SK-N-SH (cell line): ENCODE results near the gene ADPRHL1. TPM values are rescaled to one million over a fixed set of nuclear protein-coding genes. Genes with fewer than 3 reads are reported as not detected.

Experiments used
- CTCF ChIA-PET: fragments of 300-600, 350-600 bp; formaldehyde crosslinking; extraction: SDS; loops from one replicate; lab custom pipeline; 2021; lab: Yijun Ruan, JAX
- POLR2A ChIA-PET: fragments of 350-600 bp; sonication (Branson Sonifier 250); formaldehyde crosslinking; extraction: SDS; loops from one replicate; lab custom pipeline; 2020; ENCODE audit warnings: antibody characterized with exemption, inconsistent platforms; lab: Yijun Ruan, JAX
- DNase-seq: peaks from one replicate; pipeline ENCODE4 v3.0.0; 2012
- H2AFZ ChIP-seq: fragments of 200-600 bp; sonication (generic); 2 replicates; pipeline ENCODE4 v1.8.1; 2016; ENCODE audit warnings: antibody characterized with exemption, mild to moderate bottlenecking, low read depth
- H3F3A ChIP-seq: fragments of 200-600 bp; sonication (generic); replicated peaks from 2 replicates; pipeline ENCODE3; 2016; ENCODE audit warnings: antibody characterized with exemption, mild to moderate bottlenecking; ENCODE audit not compliant: insufficient read depth
- H3K27ac ChIP-seq, 2 experiments: fragments of 200-500 bp in 1 of 2; fragments of 200-600 bp in 1 of 2; sonication (Bioruptor generic) in 1 of 2; sonication (generic), shearing (Covaris generic) in 1 of 2; 2 replicates each; pipeline versions ENCODE4 v1.5.1 to v1.6.1; 2014 to 2016; ENCODE audit warnings: low read depth in 2 of 2, inconsistent platforms in 1 of 2, low read length in 1 of 2, mild to moderate bottlenecking in 1 of 2, mixed read lengths in 1 of 2
- H3K27me3 ChIP-seq: fragments of 200-600 bp; sonication (generic), shearing (Covaris generic); 2 replicates; pipeline ENCODE4 v1.6.1; 2016; ENCODE audit warnings: mixed run types; ENCODE audit not compliant: insufficient read depth
- H3K36me3 ChIP-seq, 2 experiments: fragments of 200-500 bp in 1 of 2; fragments of 200-600 bp in 1 of 2; sonication (Bioruptor generic) in 1 of 2; sonication (generic) in 1 of 2; replicated peaks in 1 of 2; 2 replicates each; pipeline versions ENCODE3 to v1.5.1; 2014 to 2016; ENCODE audit warnings: low read length in 1 of 2, mild to moderate bottlenecking in 1 of 2; ENCODE audit not compliant: insufficient read depth in 2 of 2, control insufficient read depth in 1 of 2
- H3K4me1 ChIP-seq, 2 experiments: fragments of 200-500 bp in 1 of 2; fragments of 200-600 bp in 1 of 2; sonication (Bioruptor generic) in 1 of 2; sonication (generic), shearing (Covaris generic) in 1 of 2; 2 replicates each; pipeline versions ENCODE4 v1.5.1 to v1.6.1; 2014 to 2016; ENCODE audit warnings: low read depth in 1 of 2, low read length in 1 of 2, mixed run types in 1 of 2; ENCODE audit not compliant: insufficient read depth in 2 of 2, control insufficient read depth in 1 of 2
- H3K4me2 ChIP-seq: fragments of 200-600 bp; sonication (generic), shearing (Covaris generic); 2 replicates; pipeline ENCODE4 v1.6.1; 2017; ENCODE audit warnings: mixed run types
- H3K4me3 ChIP-seq, 2 experiments: fragments of 200-500 bp in 1 of 2; fragments of 200-600 bp in 1 of 2; sonication (Bioruptor generic) in 1 of 2; sonication (generic), shearing (Covaris generic) in 1 of 2; 2 replicates each; pipeline versions ENCODE4 v1.5.1 to v1.8.1; 2014 to 2016; ENCODE audit warnings: low read depth in 2 of 2, inconsistent platforms in 1 of 2, low read length in 1 of 2, mild to moderate bottlenecking in 1 of 2, mixed read lengths in 1 of 2, moderate library complexity in 1 of 2
- H3K79me2 ChIP-seq: fragments of 200-600 bp; sonication (generic); 2 replicates; pipeline ENCODE4 v1.8.1; 2017; ENCODE audit warnings: mild to moderate bottlenecking; ENCODE audit not compliant: insufficient read depth
- H3K9ac ChIP-seq: fragments of 200-600 bp; sonication (generic); 2 replicates; pipeline ENCODE4 v1.6.1; 2017; ENCODE audit warnings: mixed run types
- H3K9me2 ChIP-seq: fragments of 200-600 bp; sonication (generic); 2 replicates; pipeline ENCODE4 v1.6.1; 2017; ENCODE audit warnings: mixed run types
- H3K9me3 ChIP-seq: fragments of 200-600 bp; sonication (generic); 2 replicates; pipeline ENCODE4 v1.6.1; 2017; ENCODE audit warnings: mixed run types, mild to moderate bottlenecking, moderate library complexity
- H4K20me1 ChIP-seq: fragments of 200-600 bp; sonication (generic); 2 replicates; pipeline ENCODE4 v1.6.1; 2017; ENCODE audit warnings: mild to moderate bottlenecking, mixed run types; ENCODE audit not compliant: insufficient read depth
- EP300 ChIP-seq, 2 experiments: IDR thresholded peaks; 2 replicates each; pipeline versions ENCODE4 v1.4.0 to v1.6.1; 2012; ENCODE audit warnings: borderline replicate concordance in 1 of 2, low read depth in 1 of 2, low read length in 1 of 2
- EZH2phosphoT487 ChIP-seq: fragments of 200-600 bp; sonication (generic); IDR thresholded peaks from 2 replicates; pipeline ENCODE4 v1.6.1; 2017; ENCODE audit warnings: low read depth, mixed run types, mild to moderate bottlenecking, antibody characterized with exemption, moderate library complexity, borderline replicate concordance
- GATA2 ChIP-seq: sonication (generic); formaldehyde crosslinking; IDR thresholded peaks from 2 replicates; pipeline ENCODE4 v1.5.0; 2020; ENCODE audit warnings: mild to moderate bottlenecking, missing genetic modification reagents
- NRF1 ChIP-seq: IDR thresholded peaks from 2 replicates; pipeline ENCODE4 v1.6.1; 2012; ENCODE audit warnings: low read depth, mild to moderate bottlenecking, low read length
- RAD21 ChIP-seq: IDR thresholded peaks from 2 replicates; pipeline ENCODE4 v1.6.1; 2012; ENCODE audit warnings: mild to moderate bottlenecking, low read length
- RFX5 ChIP-seq: IDR thresholded peaks from 2 replicates; pipeline ENCODE4 v1.6.1; 2012; ENCODE audit warnings: mild to moderate bottlenecking, improper control_type of control experiment, low read length
- TAF1 ChIP-seq: IDR thresholded peaks from 2 replicates; pipeline ENCODE4 v1.6.1; 2012; ENCODE audit warnings: low read depth, mild to moderate bottlenecking, low read length, moderate library complexity, borderline replicate concordance
- TCF12 ChIP-seq: IDR thresholded peaks from 2 replicates; pipeline ENCODE4 v1.4.0; 2012
- YY1 ChIP-seq: IDR thresholded peaks from 2 replicates; pipeline ENCODE4 v1.4.0; 2012; ENCODE audit warnings: low read depth, mild to moderate bottlenecking
- WGBS: methylation state at CpG from one replicate; pipeline ENCODE4 v1.1.6; 2017; ENCODE audit warnings: low lambda C conversion rate; 5-methylcytosine and 5-hydroxymethylcytosine counted together
- polyA plus RNA-seq, 3 experiments: library from polyadenylated mRNA; depleted of rRNA; stranded (reverse); fragments of >200 nt; gene quantifications; 2 replicates each; pipeline ENCODE4 v1.2.3, GENCODE V29; 2012
- TF ChIP-seq, protein P1 (sequence below): fragments of 150-350 bp; IDR thresholded peaks from 2 replicates; pipeline ENCODE4 v1.6.1; 2016; ENCODE audit warnings: mild to moderate bottlenecking, low read depth, low read length
- TF ChIP-seq, protein P2 (sequence below): IDR thresholded peaks from 2 replicates; pipeline ENCODE4; 2012
- TF ChIP-seq, protein P3 (sequence below): IDR thresholded peaks from 2 replicates; pipeline ENCODE4 v1.4.0; 2012; ENCODE audit warnings: low read depth, borderline replicate concordance
- TF ChIP-seq, protein P4 (sequence below): IDR thresholded peaks from 2 replicates; pipeline ENCODE4 v1.4.0; 2012; ENCODE audit warnings: low read depth, borderline replicate concordance

Gene ADPRHL1
- polyA plus RNA-seq, 1 of the 3 experiments (the other 2 are of a cell fraction), result 1.0 TPM

DNA sequence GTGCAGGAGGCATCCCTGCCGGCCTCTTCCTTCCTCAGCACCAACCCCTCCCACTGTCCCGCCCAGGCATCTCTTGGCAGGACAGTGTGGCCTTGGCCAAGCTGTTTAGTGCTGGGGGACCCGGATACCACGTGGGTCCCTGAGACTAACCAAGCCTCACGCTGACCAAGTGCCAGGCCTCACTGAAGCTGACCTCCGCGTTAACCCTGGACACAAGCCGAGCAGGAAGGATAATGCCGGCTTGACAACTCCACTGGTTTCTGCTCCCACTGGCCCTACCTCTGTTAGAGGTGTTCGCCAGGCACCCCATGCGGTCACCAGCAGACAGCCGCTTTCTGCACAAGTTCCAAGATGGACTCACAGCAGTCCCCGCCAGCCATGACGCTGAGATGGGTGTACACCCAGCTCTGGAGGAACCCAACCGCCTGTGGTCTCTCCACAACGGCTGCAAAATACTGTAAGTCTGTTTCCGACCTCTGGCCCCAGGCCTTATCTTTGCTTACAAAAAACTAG, 101.7 kb downstream of the ADPRHL1 start:
- H3K4me3 ChIP-seq, result no peak overlapping the region
- no peaks in the 10 kb centered on the region for H3K27me3 ChIP-seq
- no peaks in the 10 kb centered on the region for H3K4me1 ChIP-seq
- H3K9me3 ChIP-seq, result no peaks in the 10 kb centered on the region
- no peak for TF ChIP-seq GATA2
- TF ChIP-seq TCF12, result no peak
- TF ChIP-seq YY1, result no peak
- TF ChIP-seq EZH2phosphoT487, result no peak
- no peak overlapping the region for H3K27ac ChIP-seq
- H2AFZ ChIP-seq, result no peak overlapping the region
- H4K20me1 ChIP-seq, result no peaks in the 10 kb centered on the region
- no peak overlapping the region for H3K9ac ChIP-seq
- ChIA-PET CTCF (no interaction called here), POLR2A (no interaction called here)
- H3K79me2 ChIP-seq, result no peaks in the 10 kb centered on the region
- DNase-seq, result no peak
- no peak overlapping the region for H3K4me2 ChIP-seq
- no peaks in the 10 kb centered on the region for H3F3A ChIP-seq
- 84% methylated on average over 11 of the region's 17 CpGs for WGBS
- H3K9me2 ChIP-seq, result no peaks in the 10 kb centered on the region
- no peaks in the 10 kb centered on the region for H3K36me3 ChIP-seq

DNA sequence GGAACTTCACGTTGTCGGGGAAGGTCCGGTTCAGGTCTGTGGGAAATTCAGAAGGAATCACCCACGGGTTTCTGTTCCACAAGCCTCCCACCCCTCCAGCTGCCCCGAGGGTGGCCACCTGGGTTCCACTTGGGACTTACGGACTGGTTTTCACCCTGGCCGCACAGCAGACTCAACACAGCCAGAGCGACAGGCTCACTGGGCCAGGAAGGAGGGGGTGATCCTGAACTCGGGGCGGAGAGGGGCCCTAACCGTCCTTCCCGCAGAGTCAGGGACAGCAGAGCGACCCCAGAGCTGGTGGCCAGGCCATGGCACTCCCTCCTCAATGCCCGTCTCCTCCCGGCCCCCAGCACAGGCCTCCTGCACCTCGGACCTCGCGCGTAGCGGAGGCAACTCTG, 102.4 kb downstream of the ADPRHL1 start:
- Histone ChIP-seq H3K9ac (no peak overlapping the region), H3K9me2 (no peaks in the 10 kb centered on the region), H4K20me1 (no peaks in the 10 kb centered on the region), H3K27me3 (no peaks in the 10 kb centered on the region), H3K9me3 (no peaks in the 10 kb centered on the region), H3F3A (no peaks in the 10 kb centered on the region), H3K4me1 (no peaks in the 10 kb centered on the region), H3K27ac (no peak overlapping the region), H3K79me2 (no peaks in the 10 kb centered on the region), H3K36me3 (no peaks in the 10 kb centered on the region), H2AFZ (no peak overlapping the region), H3K4me3 (no peak overlapping the region), H3K4me2 (no peak overlapping the region)
- DNase-seq, result no peak
- POLR2A ChIA-PET, result no interaction called here
- 87% methylated on average over 9 of the region's 20 CpGs for WGBS
- TF ChIP-seq TCF12 (no peak), NRF1 (no peak), TAF1 (no peak), RFX5 (no peak), EP300 (IDR thresholded peaks at IDR 0.05; ENCODE audit: borderline replicate concordance in 1 of 2, low read depth in 1 of 2, low read length in 1 of 2) (no peak), RAD21 (no peak), EZH2phosphoT487 (no peak)
- TF ChIP-seq, protein P1, sequence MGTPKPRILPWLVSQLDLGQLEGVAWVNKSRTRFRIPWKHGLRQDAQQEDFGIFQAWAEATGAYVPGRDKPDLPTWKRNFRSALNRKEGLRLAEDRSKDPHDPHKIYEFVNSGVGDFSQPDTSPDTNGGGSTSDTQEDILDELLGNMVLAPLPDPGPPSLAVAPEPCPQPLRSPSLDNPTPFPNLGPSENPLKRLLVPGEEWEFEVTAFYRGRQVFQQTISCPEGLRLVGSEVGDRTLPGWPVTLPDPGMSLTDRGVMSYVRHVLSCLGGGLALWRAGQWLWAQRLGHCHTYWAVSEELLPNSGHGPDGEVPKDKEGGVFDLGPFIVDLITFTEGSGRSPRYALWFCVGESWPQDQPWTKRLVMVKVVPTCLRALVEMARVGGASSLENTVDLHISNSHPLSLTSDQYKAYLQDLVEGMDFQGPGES, result no peak
- TF ChIP-seq, protein P2, sequence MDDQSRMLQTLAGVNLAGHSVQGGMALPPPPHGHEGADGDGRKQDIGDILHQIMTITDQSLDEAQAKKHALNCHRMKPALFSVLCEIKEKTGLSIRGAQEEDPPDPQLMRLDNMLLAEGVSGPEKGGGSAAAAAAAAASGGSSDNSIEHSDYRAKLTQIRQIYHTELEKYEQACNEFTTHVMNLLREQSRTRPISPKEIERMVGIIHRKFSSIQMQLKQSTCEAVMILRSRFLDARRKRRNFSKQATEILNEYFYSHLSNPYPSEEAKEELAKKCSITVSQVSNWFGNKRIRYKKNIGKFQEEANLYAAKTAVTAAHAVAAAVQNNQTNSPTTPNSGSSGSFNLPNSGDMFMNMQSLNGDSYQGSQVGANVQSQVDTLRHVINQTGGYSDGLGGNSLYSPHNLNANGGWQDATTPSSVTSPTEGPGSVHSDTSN, result no peak
- TF ChIP-seq, protein P3, sequence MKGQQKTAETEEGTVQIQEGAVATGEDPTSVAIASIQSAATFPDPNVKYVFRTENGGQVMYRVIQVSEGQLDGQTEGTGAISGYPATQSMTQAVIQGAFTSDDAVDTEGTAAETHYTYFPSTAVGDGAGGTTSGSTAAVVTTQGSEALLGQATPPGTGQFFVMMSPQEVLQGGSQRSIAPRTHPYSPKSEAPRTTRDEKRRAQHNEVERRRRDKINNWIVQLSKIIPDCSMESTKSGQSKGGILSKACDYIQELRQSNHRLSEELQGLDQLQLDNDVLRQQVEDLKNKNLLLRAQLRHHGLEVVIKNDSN, result no peak
- TF ChIP-seq, protein P4, sequence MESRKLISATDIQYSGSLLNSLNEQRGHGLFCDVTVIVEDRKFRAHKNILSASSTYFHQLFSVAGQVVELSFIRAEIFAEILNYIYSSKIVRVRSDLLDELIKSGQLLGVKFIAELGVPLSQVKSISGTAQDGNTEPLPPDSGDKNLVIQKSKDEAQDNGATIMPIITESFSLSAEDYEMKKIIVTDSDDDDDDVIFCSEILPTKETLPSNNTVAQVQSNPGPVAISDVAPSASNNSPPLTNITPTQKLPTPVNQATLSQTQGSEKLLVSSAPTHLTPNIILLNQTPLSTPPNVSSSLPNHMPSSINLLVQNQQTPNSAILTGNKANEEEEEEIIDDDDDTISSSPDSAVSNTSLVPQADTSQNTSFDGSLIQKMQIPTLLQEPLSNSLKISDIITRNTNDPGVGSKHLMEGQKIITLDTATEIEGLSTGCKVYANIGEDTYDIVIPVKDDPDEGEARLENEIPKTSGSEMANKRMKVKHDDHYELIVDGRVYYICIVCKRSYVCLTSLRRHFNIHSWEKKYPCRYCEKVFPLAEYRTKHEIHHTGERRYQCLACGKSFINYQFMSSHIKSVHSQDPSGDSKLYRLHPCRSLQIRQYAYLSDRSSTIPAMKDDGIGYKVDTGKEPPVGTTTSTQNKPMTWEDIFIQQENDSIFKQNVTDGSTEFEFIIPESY, result no peak
- CTCF ChIA-PET, result no interaction called here
